Fibroblast of villous mesenchyme (primary cell): ENCODE measurements around the gene TGFBR3. TPM values are rescaled to one million over a fixed set of nuclear protein-coding genes. Genes with fewer than 3 reads are reported as not detected.

Experiments
- DNase-seq: peaks from one replicate; pipeline ENCODE4 v3.0.0-alpha.2; 2010; ENCODE audit warnings: low read depth
- H3K4me3 ChIP-seq: 2 replicates; pipeline ENCODE4 v1.5.1; 2011; ENCODE audit warnings: low read depth, mild to moderate bottlenecking, low read length
- CTCF ChIP-seq: IDR thresholded peaks from 2 replicates; pipeline ENCODE4 v1.5.1; 2012; ENCODE audit warnings: low read depth, mild to moderate bottlenecking, low read length; ENCODE audit not compliant: insufficient read depth
- total RNA-seq: library from RNA; depleted of rRNA; stranded (reverse); fragments of >200 nt; gene quantifications from 2 replicates; pipeline ENCODE4 v1.2.3, GENCODE V29; 2012

The TGFBR3 gene
- total RNA-seq, 1 donor: 17.7 TPM

GRCh38 chr1:91796390-91796654, 89.6 kb downstream of the TGFBR3 start:
- no peak for DNase-seq
- H3K4me3 ChIP-seq: no peak overlapping the region
- no peak for TF ChIP-seq CTCF

DNA sequence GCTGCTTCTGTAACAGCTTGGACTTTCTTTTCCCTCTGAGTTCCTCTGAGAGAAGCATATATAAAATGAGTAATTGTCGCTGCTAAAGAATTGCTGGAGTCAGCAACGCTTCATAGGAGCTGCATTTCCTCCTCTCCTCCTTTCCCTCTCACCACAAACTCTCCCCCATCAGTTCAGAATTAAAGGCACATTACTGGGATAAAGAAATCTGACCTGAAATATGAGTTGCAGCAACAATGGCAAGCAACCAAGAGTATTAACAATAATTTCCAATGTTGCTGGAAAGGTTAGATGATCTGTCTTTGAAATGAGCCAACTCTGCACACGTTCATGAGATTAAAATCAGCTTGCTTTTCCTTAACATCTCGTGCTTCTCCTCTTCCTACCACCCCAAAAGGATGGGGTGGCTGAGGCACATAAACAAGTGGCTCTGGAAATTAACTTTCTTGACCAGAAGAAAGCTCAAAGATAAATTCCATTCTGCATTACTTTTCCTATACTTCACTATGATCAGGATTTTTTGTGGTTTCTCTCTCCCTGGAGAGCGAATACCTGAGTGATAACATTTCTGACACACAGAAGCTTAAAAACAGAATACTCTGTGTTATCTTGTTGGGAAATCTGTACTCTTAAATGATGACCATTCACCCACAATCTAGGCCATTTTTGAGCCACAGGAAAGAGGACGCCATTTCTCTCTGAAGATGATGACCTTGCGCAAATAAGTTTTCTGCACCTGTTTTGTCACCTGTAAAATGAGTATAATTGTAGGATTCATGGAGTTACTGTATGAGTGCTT, 90.2 kb downstream of the TGFBR3 start:
- TF ChIP-seq CTCF: no peak
- DNase-seq: peak; percentile 64
- no peak overlapping the region for H3K4me3 ChIP-seq

DNA sequence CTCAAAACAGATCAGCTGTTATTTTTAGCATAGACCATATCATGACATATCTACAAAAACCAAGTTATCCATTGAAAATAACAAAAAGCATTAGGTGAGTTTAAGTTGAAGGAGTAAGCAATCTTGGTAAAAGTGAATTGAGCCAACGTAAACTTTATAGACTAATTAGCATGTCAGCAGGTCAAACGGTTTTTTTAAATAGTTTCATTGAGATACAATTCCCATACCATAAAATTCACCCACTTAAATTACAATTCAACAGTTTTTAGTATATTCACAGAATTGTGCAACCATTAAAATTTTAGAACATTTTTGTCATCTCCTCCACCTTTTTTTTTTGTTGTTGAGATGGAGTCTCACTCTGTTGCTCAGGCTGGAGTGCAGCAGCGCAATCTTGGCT, 92.1 kb downstream of the TGFBR3 start:
- no peak for DNase-seq
- H3K4me3 ChIP-seq: no peak overlapping the region
- TF ChIP-seq CTCF: no peak

DNA sequence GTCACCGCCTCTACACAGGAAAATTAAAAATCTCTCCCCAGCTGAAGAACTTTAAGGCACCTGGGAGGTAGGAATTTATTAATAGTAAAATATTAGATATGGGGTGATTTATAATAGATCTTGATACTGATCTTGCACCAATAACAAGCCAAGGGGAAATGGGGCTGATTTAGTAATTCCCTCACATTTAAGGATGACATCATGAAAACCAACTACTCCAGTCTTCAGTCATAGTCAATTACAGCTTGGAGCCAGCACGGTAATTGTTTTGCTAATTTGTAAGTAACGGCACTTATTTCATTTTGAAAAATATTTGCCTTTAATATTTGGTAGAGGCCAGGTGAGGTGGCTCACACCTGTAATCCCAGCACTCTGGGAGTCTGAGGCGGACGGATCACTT, 92.8 kb downstream of the TGFBR3 start:
- no peak for TF ChIP-seq CTCF
- no peak for DNase-seq
- no peak overlapping the region for H3K4me3 ChIP-seq

DNA sequence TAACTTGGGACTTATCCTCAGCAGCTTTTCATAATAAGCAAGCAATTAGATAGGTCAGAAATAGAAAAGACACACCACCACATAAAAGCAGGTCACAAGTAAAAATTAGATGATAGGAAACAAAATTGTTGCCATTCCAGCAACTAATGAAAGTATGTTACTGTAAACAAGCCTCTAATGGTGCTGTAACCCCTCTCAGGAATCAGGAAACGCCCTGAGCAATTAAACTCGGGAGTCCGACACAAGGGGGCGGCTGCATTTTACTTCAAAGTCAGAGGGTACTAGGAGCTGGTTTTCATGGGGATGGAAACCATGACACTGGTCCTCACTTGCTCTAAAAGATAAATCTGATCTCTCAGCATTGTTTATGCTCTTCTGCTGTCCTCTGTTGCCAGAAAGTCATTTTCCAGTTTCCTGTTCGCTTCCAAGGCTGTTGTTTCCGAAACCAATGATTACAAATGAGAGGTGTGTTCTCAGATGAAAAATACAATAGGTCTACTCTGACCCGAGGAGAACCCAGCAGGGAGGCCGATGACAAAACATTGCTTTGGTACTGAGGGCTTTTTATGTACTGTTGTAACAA, 93.4 kb downstream of the TGFBR3 start:
- no peak overlapping the region for H3K4me3 ChIP-seq
- peak; percentile 78 for DNase-seq
- TF ChIP-seq CTCF: peak; percentile 46

DNA sequence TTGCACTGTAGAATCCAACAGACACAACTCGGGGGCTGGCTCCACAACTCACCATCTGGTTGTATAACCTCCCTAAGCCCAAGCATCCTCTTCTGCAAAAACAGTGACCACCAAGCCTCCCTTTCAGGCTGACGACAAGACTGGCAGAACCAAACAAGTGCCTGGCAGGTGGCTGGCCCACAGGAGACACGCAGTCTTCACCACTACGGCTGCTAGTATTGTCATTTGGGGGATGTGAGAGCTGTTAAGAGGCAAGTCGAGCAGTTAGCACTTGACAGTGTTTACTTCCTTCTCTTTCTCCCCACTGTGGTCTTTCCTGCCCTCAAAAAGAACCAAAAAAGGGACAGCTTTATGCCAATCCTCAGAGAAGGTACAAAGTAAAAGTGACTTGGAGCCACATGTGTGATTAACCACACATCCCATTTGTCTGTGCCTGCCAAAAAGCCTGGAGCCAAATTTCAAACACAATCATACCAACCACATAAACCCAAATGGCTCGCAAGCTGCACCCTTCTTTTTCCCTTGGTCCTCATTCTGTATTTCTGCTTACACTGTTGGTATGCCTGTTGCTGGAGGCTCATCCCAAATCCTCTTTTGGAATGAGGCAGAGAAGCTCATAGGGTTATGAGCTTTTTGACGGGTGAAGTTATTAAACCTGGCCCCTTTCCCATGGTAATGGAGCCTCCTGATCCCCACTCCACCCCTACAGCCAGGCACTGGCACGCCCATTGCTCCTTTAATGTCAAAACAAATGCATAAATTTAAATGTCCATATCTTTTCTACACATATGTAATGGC, 94.1 kb downstream of the TGFBR3 start:
- no peak for TF ChIP-seq CTCF
- no peak for DNase-seq

More for the DNA sequence above, 94.1 kb downstream of the TGFBR3 start:
- no peak overlapping the region for H3K4me3 ChIP-seq
